Endodermal cell (in vitro differentiated cells): ENCODE results near the gene HPCAL1. TPM values are rescaled to one million over a fixed set of nuclear protein-coding genes. Genes with fewer than 3 reads are reported as not detected.

Experiments used
- DNase-seq: peaks from one replicate; pipeline ENCODE4 v3.0.0-alpha.2; 2017
- H3K27ac ChIP-seq: 2 replicates; pipeline ENCODE4 v1.5.1; 2013; ENCODE audit warnings: mild to moderate bottlenecking, low read depth, low read length, moderate library complexity
- H3K27me3 ChIP-seq: 2 replicates; pipeline ENCODE4 v1.6.1; 2013; ENCODE audit warnings: mild to moderate bottlenecking, low read length, moderate library complexity; ENCODE audit not compliant: insufficient read depth, control insufficient read depth, poor library complexity, severe bottlenecking
- H3K36me3 ChIP-seq: 2 replicates; pipeline ENCODE4 v1.7.0; 2013; ENCODE audit warnings: mild to moderate bottlenecking, low read length, moderate library complexity; ENCODE audit not compliant: control insufficient read depth, insufficient read depth
- H3K4me1 ChIP-seq: one replicate; pipeline ENCODE4 v1.7.0; 2013; ENCODE audit warnings: low read length; ENCODE audit not compliant: control insufficient read depth, insufficient read depth
- H3K4me3 ChIP-seq: 2 replicates; pipeline ENCODE4 v1.5.1; 2013; ENCODE audit warnings: mild to moderate bottlenecking, low read length, moderate library complexity
- H3K9ac ChIP-seq: 2 replicates; pipeline ENCODE4 v1.6.1; 2013; ENCODE audit warnings: mild to moderate bottlenecking, low read length, moderate library complexity; ENCODE audit not compliant: poor library complexity, severe bottlenecking; ENCODE audit errors: extremely low read depth
- H3K9me3 ChIP-seq: 2 replicates; pipeline ENCODE4 v1.6.1; 2013; ENCODE audit warnings: mild to moderate bottlenecking, low read length, moderate library complexity; ENCODE audit not compliant: control insufficient read depth
- H3K27ac Mint-ChIP-seq: 2 replicates; pipeline ENCODE4 v1.8.0; 2020; ENCODE audit warnings: mixed read lengths
- H3K27me3 Mint-ChIP-seq: 2 replicates; pipeline ENCODE4 v1.8.0; 2021; ENCODE audit warnings: mild to moderate bottlenecking, mixed read lengths; ENCODE audit not compliant: insufficient read depth
- H3K36me3 Mint-ChIP-seq: 2 replicates; pipeline ENCODE4 v1.8.0; 2020; ENCODE audit warnings: low read depth, mixed read lengths
- H3K4me1 Mint-ChIP-seq: 2 replicates; pipeline ENCODE4 v1.8.0; 2020; ENCODE audit warnings: mixed read lengths
- H3K4me3 Mint-ChIP-seq: 2 replicates; pipeline ENCODE4 v1.8.0; 2020; ENCODE audit warnings: mild to moderate bottlenecking, moderate library complexity, mixed read lengths
- H3K9me3 Mint-ChIP-seq: 2 replicates; pipeline ENCODE4 v1.8.0; 2020; ENCODE audit warnings: mild to moderate bottlenecking, mixed read lengths
- CTCF ChIP-seq: fragments of 200-600 bp; sonication (generic); conservative IDR thresholded peaks from 2 replicates; pipeline ENCODE4 v1.5.0; 2021; ENCODE audit warnings: antibody characterized with exemption, mild to moderate bottlenecking
- WGBS, 2 experiments: methylation state at CpG; one replicate each; pipeline versions ENCODE4 v1.1.5 to v1.1.7; 2013; ENCODE audit warnings: missing lambda C conversion rate in 2 of 2, mixed read lengths in 1 of 2; ENCODE audit not compliant: insufficient coverage in 1 of 2, insufficient read length in 1 of 2; 5-methylcytosine and 5-hydroxymethylcytosine counted together
- total RNA-seq, 2 donors: library from RNA; stranded (reverse); fragmentation: NEBNext Ultra II Directional in 1 of 2; extraction: Animal tissue kit (Norgen Biotek cat#: 25700) in 1 of 2; gene quantifications; 2 replicates in 1 of 2; 3 replicates in 1 of 2; pipeline ENCODE4 v1.2.1, GENCODE V29; 2021

Gene HPCAL1
- total RNA-seq, 2 donors from 2014 or later = 6.8 to 8.1 TPM

GRCh38 chr2:10422251-10422650 is 119.5 kb downstream of the HPCAL1 start:
- Mint-ChIP-seq H3K36me3 (no peaks in the 10 kb centered on the region), H3K4me3 (no peak overlapping the region), H3K27ac (peak overlapping the region; percentile 52), H3K4me1 (no peaks in the 10 kb centered on the region), H3K27me3 (no peaks in the 10 kb centered on the region), H3K9me3 (no peaks in the 10 kb centered on the region)
- no peak overlapping the region for H3K4me3 ChIP-seq
- H3K4me1 ChIP-seq = no peaks in the 10 kb centered on the region
- no peak for DNase-seq
- no peaks in the 10 kb centered on the region for H3K9me3 ChIP-seq
- H3K9ac ChIP-seq = no peak overlapping the region
- H3K27ac ChIP-seq = no peak overlapping the region
- no peaks in the 10 kb centered on the region for H3K36me3 ChIP-seq
- no peaks in the 10 kb centered on the region for H3K27me3 ChIP-seq
- TF ChIP-seq CTCF = no peak
- WGBS, 2 experiments = 91 to 97% methylated on average over 5 to 6 of the region's 6 CpGs

DNA sequence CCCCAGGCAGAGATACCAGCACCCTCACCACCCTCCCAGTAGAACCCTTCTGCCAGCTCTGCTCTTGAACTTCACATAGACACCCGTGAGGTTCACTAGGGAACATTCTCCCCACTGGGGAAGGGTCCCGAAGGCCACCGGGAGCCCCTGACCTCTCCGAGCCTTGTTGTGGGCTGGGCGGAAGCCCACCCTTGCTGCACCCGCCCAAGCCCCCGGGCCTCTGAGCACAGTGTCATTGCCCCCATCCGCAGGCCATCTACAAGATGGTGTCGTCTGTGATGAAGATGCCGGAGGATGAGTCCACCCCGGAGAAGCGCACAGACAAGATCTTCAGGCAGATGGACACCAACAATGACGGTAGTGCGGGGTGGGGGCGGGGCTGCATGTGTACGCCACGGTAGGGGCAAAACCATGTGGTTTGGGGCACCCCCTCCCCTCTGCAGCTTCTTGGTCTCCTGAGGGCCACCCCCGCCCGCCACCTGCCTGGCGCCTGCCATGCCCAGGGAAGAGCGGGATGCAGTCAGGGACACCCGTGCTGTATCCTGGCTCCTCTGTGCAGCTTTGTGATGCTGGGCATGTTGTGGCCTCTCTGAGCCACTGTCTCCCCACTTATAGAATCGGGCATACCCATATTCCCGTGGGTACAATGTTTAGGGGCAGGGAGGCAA is 120.2 kb downstream of the HPCAL1 start:
- Mint-ChIP-seq H3K4me3 (no peak overlapping the region), H3K36me3 (no peaks in the 10 kb centered on the region), H3K27ac (no peak overlapping the region), H3K9me3 (no peaks in the 10 kb centered on the region), H3K4me1 (no peaks in the 10 kb centered on the region), H3K27me3 (no peaks in the 10 kb centered on the region)
- 94 to 97% methylated on average over 20 to 24 of the region's 24 CpGs for WGBS, 2 experiments
- Histone ChIP-seq H3K9me3 (no peaks in the 10 kb centered on the region), H3K4me1 (no peaks in the 10 kb centered on the region), H3K36me3 (no peaks in the 10 kb centered on the region), H3K9ac (no peak overlapping the region), H3K4me3 (no peak overlapping the region), H3K27ac (no peak overlapping the region), H3K27me3 (no peaks in the 10 kb centered on the region)
- no peak for TF ChIP-seq CTCF
- DNase-seq = no peak

DNA sequence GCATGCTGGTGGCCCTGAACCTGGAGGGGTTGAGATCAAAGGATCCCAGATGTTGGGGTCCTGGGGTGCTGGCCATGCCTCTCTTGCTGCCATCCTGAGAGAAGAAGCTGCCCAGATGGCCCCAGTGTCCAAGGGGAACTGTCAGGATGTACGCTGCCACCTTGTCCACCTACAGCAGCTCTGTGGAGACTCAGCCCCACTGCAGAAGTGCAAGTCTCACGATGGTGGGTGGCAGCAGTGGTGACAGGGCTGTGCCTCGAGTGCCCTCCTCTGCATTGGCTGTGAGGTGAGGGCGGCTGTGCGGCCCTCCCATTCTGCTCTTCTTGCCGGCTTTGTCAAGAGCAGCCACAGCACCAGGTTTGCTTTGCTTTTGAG is 120.7 kb downstream of the HPCAL1 start:
- no peak overlapping the region for H3K27ac ChIP-seq
- no peak overlapping the region for H3K27ac Mint-ChIP-seq
- no peak for TF ChIP-seq CTCF

More for the DNA sequence above, 120.7 kb downstream of the HPCAL1 start:
- Mint-ChIP-seq H3K36me3 (no peaks in the 10 kb centered on the region), H3K9me3 (no peaks in the 10 kb centered on the region), H3K27me3 (no peaks in the 10 kb centered on the region), H3K4me3 (no peak overlapping the region), H3K4me1 (no peaks in the 10 kb centered on the region)
- DNase-seq = no peak
- H3K27me3 ChIP-seq = no peaks in the 10 kb centered on the region
- no peaks in the 10 kb centered on the region for H3K9me3 ChIP-seq
- H3K4me3 ChIP-seq = no peak overlapping the region
- 71 to 76% methylated on average over 6 of the region's 6 CpGs for WGBS, 2 experiments
- no peak overlapping the region for H3K9ac ChIP-seq
- no peaks in the 10 kb centered on the region for H3K4me1 ChIP-seq
- no peaks in the 10 kb centered on the region for H3K36me3 ChIP-seq
